DND-41 (cell line): ENCODE measurements around the gene RBM45.

ENCODE experiments used
- EZH2 ChIP-seq: IDR thresholded peaks from 3 replicates; pipeline ENCODE4 v1.6.1; 2012; ENCODE audit warnings: borderline replicate concordance, low read depth, mild to moderate bottlenecking, moderate library complexity, low read length, inconsistent platforms; ENCODE audit not compliant: severe bottlenecking
- TF ChIP-seq, protein P1 (sequence below): IDR thresholded peaks from 2 replicates; pipeline ENCODE4 v1.5.1; 2012; ENCODE audit warnings: borderline replicate concordance, low read length, moderate library complexity, mild to moderate bottlenecking; ENCODE audit not compliant: poor library complexity, severe bottlenecking; ENCODE audit errors: extremely low read depth

DNA sequence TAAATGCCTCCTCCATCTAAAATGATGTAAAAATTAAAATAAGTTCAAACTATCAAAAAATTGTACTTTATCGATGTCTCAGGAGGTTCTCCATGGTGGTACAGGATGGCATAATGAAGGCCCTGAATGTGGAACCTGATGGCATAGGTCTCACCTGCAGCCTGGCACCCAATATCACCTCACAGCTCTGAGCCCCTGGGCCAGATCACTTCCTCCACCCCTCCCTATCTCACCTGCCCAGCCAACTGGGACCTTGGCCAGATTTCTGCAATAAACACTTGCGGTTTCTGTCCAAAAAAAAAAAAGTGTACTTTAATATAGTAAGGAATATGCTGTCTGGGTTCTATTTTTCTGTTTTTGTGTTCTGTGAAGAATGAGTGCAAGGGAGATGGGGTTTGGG lies 6.7 kb upstream of the RBM45 start:
- TF ChIP-seq, protein P1, sequence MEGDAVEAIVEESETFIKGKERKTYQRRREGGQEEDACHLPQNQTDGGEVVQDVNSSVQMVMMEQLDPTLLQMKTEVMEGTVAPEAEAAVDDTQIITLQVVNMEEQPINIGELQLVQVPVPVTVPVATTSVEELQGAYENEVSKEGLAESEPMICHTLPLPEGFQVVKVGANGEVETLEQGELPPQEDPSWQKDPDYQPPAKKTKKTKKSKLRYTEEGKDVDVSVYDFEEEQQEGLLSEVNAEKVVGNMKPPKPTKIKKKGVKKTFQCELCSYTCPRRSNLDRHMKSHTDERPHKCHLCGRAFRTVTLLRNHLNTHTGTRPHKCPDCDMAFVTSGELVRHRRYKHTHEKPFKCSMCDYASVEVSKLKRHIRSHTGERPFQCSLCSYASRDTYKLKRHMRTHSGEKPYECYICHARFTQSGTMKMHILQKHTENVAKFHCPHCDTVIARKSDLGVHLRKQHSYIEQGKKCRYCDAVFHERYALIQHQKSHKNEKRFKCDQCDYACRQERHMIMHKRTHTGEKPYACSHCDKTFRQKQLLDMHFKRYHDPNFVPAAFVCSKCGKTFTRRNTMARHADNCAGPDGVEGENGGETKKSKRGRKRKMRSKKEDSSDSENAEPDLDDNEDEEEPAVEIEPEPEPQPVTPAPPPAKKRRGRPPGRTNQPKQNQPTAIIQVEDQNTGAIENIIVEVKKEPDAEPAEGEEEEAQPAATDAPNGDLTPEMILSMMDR: no peak
- no peak for TF ChIP-seq EZH2
